Activated naive CD4-positive, alpha-beta T cell (primary cell): Measurements from ENCODE around the gene SFPQ.
"Not testable (repeated sequence)": the region's sequence is repeated elsewhere in the genome, so short reads cannot be mapped to it uniquely, and the experiment has no call there.

Experiments
- DNase-seq, 4 experiments: peaks; one replicate each; lab custom pipeline; 2025; lab: John Stamatoyannopoulos, UW

The SFPQ gene

GRCh38 chr1:35143737-35144508 is 49.0 kb downstream of the SFPQ start:
- no peak for DNase-seq

- DNase-seq = not testable (repeated sequence)
Measured at GRCh38 chr1:35142728-35143127, 50.2 kb downstream of the SFPQ start.

GRCh38 chr1:35142294-35142693 is 50.7 kb downstream of the SFPQ start:
- not testable (repeated sequence) for DNase-seq

GRCh38 chr1:35137590-35137989 is 55.4 kb downstream of the SFPQ start:
- not testable (repeated sequence) for DNase-seq

GRCh38 chr1:35136780-35137179 is 56.2 kb downstream of the SFPQ start:
- no peak for DNase-seq
